Neural crest cell (in vitro differentiated cells): ENCODE measurements around the gene MRTFB. TPM values are rescaled to one million over a fixed set of nuclear protein-coding genes. Genes with fewer than 3 reads are reported as not detected.

ENCODE experiments used
- DNase-seq: peaks from one replicate; pipeline ENCODE4 v3.0.0; 2021; ENCODE audit warnings: low read depth, mixed read lengths, low spot score
- H3K27ac Mint-ChIP-seq: one replicate; pipeline ENCODE4 v1.8.0; 2021; ENCODE audit warnings: mild to moderate bottlenecking, mixed read lengths; ENCODE audit not compliant: unreplicated experiment
- H3K27me3 Mint-ChIP-seq: 2 replicates; pipeline ENCODE4 v1.8.0; 2021; ENCODE audit warnings: low read depth, mild to moderate bottlenecking, mixed read lengths
- H3K36me3 Mint-ChIP-seq: 2 replicates; pipeline ENCODE4 v1.8.0; 2021; ENCODE audit warnings: low read depth, mild to moderate bottlenecking, mixed read lengths
- H3K4me1 Mint-ChIP-seq: 2 replicates; pipeline ENCODE4 v1.8.0; 2021; ENCODE audit warnings: mixed read lengths
- H3K4me3 Mint-ChIP-seq: one replicate; pipeline ENCODE4 v1.8.0; 2021; ENCODE audit warnings: mild to moderate bottlenecking, mixed read lengths
- H3K9me3 Mint-ChIP-seq: 2 replicates; pipeline ENCODE4 v1.8.0; 2021; ENCODE audit warnings: mixed read lengths
- total RNA-seq: library from RNA; stranded (reverse); gene quantifications from 2 replicates; pipeline ENCODE4 v1.2.1, GENCODE V29; 2021
- TF ChIP-seq, protein P1 (sequence below): fragments of 200-600 bp; sonication (generic); conservative IDR thresholded peaks from 2 replicates; pipeline ENCODE4 v1.5.0; 2021; ENCODE audit warnings: antibody characterized with exemption, mild to moderate bottlenecking

MRTFB gene
- total RNA-seq, 1 donor from 2014 or later: 54.8 TPM

DNA sequence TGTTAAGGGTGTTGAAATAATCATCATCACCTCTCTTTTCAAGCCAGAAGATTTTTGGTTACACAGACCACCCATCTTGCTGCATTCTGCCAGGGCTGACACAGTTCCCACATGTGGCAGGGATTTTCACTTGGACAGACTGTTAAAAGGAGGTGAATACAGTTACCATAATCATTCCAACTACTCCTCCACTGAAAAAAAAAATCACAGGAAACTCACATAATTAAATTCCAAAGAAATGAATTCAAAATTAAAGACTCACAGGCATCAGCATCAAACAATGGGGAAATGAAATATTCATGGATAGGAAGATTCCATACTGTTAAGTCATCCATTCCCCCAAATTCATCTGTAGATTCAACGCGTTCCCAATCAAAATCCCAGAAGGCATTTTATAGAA lies 209.4 kb downstream of the MRTFB start:
- DNase-seq: no peak
- Mint-ChIP-seq H3K27ac (peak overlapping the region; percentile 4), H3K36me3 (peaks cover 2% of the 10 kb centered on the region), H3K4me3 (no peak overlapping the region), H3K27me3 (peaks cover 9% of the 10 kb centered on the region), H3K9me3 (no peaks in the 10 kb centered on the region), H3K4me1 (peaks cover 24% of the 10 kb centered on the region)
- TF ChIP-seq, protein P1, sequence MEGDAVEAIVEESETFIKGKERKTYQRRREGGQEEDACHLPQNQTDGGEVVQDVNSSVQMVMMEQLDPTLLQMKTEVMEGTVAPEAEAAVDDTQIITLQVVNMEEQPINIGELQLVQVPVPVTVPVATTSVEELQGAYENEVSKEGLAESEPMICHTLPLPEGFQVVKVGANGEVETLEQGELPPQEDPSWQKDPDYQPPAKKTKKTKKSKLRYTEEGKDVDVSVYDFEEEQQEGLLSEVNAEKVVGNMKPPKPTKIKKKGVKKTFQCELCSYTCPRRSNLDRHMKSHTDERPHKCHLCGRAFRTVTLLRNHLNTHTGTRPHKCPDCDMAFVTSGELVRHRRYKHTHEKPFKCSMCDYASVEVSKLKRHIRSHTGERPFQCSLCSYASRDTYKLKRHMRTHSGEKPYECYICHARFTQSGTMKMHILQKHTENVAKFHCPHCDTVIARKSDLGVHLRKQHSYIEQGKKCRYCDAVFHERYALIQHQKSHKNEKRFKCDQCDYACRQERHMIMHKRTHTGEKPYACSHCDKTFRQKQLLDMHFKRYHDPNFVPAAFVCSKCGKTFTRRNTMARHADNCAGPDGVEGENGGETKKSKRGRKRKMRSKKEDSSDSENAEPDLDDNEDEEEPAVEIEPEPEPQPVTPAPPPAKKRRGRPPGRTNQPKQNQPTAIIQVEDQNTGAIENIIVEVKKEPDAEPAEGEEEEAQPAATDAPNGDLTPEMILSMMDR: no peak

DNA sequence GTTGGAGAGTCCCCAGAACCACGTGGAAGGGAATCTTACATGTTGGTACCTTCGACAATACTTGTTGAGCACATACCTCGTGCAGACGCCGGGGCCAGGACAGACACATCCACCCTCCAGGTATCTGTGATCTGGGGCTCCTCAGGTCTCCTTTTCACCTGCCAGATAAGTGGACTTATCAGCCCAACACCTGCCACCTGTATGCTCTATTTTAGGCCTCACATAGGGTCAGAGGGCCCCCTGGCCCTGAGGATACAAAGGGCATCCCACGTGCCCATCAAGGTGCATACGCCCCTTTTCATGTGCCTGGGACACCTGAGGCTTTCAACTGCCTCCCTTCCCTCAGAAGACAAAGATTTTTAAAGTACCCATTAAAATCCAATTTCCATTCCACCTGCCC lies 212.7 kb downstream of the MRTFB start:
- no peak for DNase-seq
- TF ChIP-seq, protein P1: no peak
- H3K36me3 Mint-ChIP-seq: no peaks in the 10 kb centered on the region
- H3K4me1 Mint-ChIP-seq: peaks cover 35% of the 10 kb centered on the region
- H3K9me3 Mint-ChIP-seq: peaks cover 2% of the 10 kb centered on the region
- peak overlapping the region; percentile 96 for H3K4me3 Mint-ChIP-seq
- H3K27ac Mint-ChIP-seq: no peak overlapping the region
- peaks cover 22% of the 10 kb centered on the region for H3K27me3 Mint-ChIP-seq

DNA sequence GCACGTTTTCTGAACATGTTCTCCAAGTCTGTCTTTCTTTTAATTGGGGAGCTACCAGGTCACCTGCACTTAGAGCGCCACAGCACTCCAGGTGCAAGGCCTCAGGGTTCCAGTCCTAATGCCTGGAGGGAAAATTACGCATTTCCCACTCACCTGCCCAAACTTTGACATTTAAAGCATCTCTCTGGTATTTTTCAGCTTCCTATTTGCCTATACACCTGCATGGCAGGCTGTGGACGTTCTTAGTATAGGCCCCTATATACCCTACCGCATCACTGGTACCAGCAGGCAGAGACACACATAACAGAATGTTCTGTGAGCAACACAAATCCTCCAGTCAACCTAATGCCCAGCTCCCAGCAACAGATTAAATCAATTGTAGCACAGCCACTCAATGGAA lies 213.3 kb downstream of the MRTFB start:
- no peak overlapping the region for H3K27ac Mint-ChIP-seq
- H3K4me1 Mint-ChIP-seq: peaks cover 35% of the 10 kb centered on the region
- no peak for DNase-seq
- peaks cover 6% of the 10 kb centered on the region for H3K9me3 Mint-ChIP-seq
- peaks cover 4% of the 10 kb centered on the region for H3K36me3 Mint-ChIP-seq
- peak overlapping the region; percentile 96 for H3K4me3 Mint-ChIP-seq
- H3K27me3 Mint-ChIP-seq: peaks cover 27% of the 10 kb centered on the region
- TF ChIP-seq, protein P1: no peak

DNA sequence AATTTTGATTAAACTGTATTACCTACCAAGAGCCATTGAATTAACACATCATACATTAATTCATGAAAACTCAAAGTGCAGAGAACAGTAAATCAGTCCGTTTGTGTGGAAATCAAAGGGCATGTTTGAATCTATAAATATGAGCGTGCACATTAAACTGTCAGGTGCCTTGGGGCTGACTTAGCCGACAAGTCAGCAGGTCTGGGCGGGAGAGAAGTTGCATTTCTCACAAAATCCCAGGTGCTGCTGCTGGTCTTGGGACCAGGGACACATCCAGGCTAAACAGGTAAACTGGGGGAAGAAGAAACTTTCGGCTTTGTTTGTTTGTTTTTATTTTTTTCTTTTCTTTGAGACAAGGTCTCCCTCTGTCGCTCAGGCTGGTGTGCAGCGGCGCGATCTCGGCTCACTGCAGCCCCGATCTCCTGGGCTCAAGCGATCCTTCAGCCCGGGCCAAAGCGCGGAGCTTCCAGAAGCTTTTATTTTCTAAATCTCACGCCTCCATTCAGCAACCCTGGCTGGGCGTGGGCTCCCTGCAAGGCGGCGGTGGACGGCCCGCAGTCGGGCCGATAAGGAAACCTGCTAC lies 213.9 kb downstream of the MRTFB start:
- TF ChIP-seq, protein P1: peak; percentile 52
- H3K4me3 Mint-ChIP-seq: peak overlapping the region; percentile 96
- peak overlapping the region; percentile 92 for H3K27ac Mint-ChIP-seq
- H3K9me3 Mint-ChIP-seq: peaks cover 11% of the 10 kb centered on the region
- DNase-seq: no peak
- peaks cover 33% of the 10 kb centered on the region for H3K4me1 Mint-ChIP-seq
- peaks cover 4% of the 10 kb centered on the region for H3K36me3 Mint-ChIP-seq
- H3K27me3 Mint-ChIP-seq: peaks cover 27% of the 10 kb centered on the region

DNA sequence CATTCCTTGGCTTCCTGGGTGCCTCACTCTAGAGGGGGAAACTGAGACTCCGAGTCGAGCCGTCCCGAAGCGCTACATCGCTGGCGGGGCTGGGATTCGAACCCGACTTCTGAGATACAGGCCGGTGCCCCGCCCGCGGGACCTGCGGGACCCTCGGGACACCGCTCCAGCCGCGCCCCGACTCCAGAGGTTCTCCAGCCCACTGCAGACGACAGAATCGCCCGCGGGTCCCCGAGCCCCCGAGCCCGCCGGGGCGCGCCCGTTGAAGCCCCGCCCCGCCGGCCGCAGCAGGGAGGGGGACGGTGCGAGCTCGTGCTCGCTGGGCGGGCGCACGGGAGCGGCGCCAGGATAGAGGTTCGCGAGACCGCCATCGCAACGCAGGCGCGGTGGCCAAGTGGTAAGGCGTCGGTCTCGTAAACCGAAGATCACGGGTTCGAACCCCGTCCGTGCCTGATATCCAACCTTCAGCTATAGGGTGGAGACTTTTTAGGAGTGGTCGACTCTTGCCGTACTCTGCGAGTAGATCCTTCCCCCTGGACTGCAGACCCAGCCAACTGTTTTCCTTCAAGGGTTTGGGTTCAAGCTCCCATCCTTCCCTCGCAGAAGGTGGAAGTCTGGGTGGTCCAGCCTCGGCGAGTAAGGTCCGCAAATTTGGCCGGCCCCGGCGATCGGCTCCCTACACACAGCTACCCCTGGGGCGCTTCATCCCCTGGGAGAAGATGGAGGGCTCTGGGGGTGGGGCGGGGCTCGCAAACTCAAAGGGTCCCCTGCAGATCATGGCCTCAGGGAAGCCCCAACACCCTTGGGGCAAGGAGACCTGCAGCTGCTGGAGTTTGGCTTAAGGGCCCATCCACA lies 214.6 kb downstream of the MRTFB start:
- H3K9me3 Mint-ChIP-seq: peaks cover 11% of the 10 kb centered on the region
- H3K4me1 Mint-ChIP-seq: peaks cover 26% of the 10 kb centered on the region
- H3K4me3 Mint-ChIP-seq: peak overlapping the region; percentile 96
- H3K36me3 Mint-ChIP-seq: peaks cover 4% of the 10 kb centered on the region
- peaks cover 27% of the 10 kb centered on the region for H3K27me3 Mint-ChIP-seq
- DNase-seq: peak; percentile 97
- TF ChIP-seq, protein P1: no peak
- peak overlapping the region; percentile 81 for H3K27ac Mint-ChIP-seq
